ENCODE data around the gene AGBL1.

DNA sequence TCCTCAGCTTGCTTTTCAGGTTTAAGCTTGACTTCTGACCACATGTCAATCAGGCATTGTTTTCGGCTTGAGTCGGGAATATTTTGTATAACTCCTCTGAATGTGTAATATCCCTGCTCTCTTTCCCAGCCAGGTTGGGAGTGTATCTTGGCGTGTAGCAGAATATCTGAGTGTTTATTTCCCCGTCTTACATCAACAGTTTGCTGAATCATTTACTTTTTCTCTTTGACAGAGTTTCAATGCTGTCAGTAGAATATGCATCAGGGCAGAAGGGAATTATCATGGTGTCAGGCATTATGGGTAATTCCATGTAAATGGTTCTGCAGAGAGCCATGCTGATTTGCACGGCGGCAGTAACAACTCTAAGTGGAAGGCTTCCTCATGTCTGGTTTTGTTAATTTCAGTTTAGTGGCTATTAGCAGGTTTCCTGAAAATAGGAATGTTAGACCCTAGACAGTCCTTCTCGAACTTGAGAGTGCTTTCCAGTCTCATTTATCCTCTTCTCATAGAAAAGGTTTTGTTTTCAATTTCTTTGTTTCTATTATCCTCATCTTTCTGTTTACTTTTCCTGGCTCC is 566.3 kb downstream of the AGBL1 start:
- TF ChIP-seq POLR2A (IDR thresholded peaks at IDR 0.05; ENCODE audit: low read depth, low read length) (no peak), EZH2 (IDR thresholded peaks at IDR 0.05; ENCODE audit: borderline replicate concordance, low read depth, low read length, severe bottlenecking) (no peak), CTCF (IDR thresholded peaks at IDR 0.05; ENCODE audit: extremely low read depth in 1 of 2, insufficient read depth in 1 of 2, low read depth in 1 of 2, low read length in 2 of 2) (no peak)

Measured in endothelial cell of umbilical vein (primary cell).